Suprapubic skin (tissue), 4 donors: ENCODE results near the gene ARHGEF12. TPM values are rescaled to one million over a fixed set of nuclear protein-coding genes. Genes with fewer than 3 reads are reported as not detected.

Experiments
- DNase-seq, 2 donors: peaks; one replicate each; pipeline ENCODE4 v3.0.0-alpha.2; 2019; ENCODE audit warnings: low spot score in 2 of 2
- H3K27ac ChIP-seq: fragments of 200-600 bp; sonication (generic); one replicate; pipeline ENCODE4 v1.5.1; 2019
- H3K27me3 ChIP-seq: fragments of 200-600 bp; sonication (generic); one replicate; pipeline ENCODE4 v1.5.1; 2019
- H3K36me3 ChIP-seq: fragments of 200-600 bp; sonication (generic); one replicate; pipeline ENCODE4 v1.5.1; 2019
- H3K4me1 ChIP-seq: fragments of 200-600 bp; sonication (generic); one replicate; pipeline ENCODE4 v1.5.1; 2019
- H3K4me3 ChIP-seq: fragments of 200-600 bp; sonication (generic); one replicate; pipeline ENCODE4 v1.5.1; 2019; ENCODE audit warnings: mild to moderate bottlenecking
- H3K9me3 ChIP-seq: fragments of 200-600 bp; sonication (generic); one replicate; pipeline ENCODE4 v1.5.1; 2019
- EP300 ChIP-seq: sonication (generic); formaldehyde crosslinking; IDR thresholded peaks from one replicate; pipeline ENCODE4 v1.6.1; 2017; ENCODE audit warnings: antibody characterized with exemption
- POLR2A ChIP-seq, 2 donors: fragments of 450-650 bp; IDR thresholded peaks; one replicate each; pipeline ENCODE4 v1.6.1; 2017; ENCODE audit warnings: antibody characterized with exemption in 2 of 2, mild to moderate bottlenecking in 2 of 2, moderate library complexity in 2 of 2
- POLR2AphosphoS5 ChIP-seq, 3 donors: sonication (generic); formaldehyde crosslinking; IDR thresholded peaks; one replicate each; pipeline ENCODE4 v1.6.1; 2017; ENCODE audit warnings: antibody characterized with exemption in 3 of 3
- WGBS: methylation state at CpG from one replicate; pipeline ENCODE4 v1.1.5; 2018; 5-methylcytosine and 5-hydroxymethylcytosine counted together
- total RNA-seq, 4 donors: library from RNA; depleted of rRNA; stranded (reverse); fragments of >200 nt; gene quantifications; one replicate each; pipeline ENCODE4 v1.1.0, GENCODE V29; 2016
- TF ChIP-seq, protein P1 (sequence below), 2 donors: fragments of 200-600 bp in 1 of 2; fragments of 450-650 bp in 1 of 2; sonication (generic) in 1 of 2; IDR thresholded peaks; one replicate each; pipeline ENCODE4 v1.5.1; 2016 to 2019; ENCODE audit warnings: antibody characterized with exemption in 2 of 2, mild to moderate bottlenecking in 1 of 2, moderate library complexity in 1 of 2

ARHGEF12 gene
- total RNA-seq, 4 donors from 2014 or later = 107 to 222 (median 138) TPM

DNA sequence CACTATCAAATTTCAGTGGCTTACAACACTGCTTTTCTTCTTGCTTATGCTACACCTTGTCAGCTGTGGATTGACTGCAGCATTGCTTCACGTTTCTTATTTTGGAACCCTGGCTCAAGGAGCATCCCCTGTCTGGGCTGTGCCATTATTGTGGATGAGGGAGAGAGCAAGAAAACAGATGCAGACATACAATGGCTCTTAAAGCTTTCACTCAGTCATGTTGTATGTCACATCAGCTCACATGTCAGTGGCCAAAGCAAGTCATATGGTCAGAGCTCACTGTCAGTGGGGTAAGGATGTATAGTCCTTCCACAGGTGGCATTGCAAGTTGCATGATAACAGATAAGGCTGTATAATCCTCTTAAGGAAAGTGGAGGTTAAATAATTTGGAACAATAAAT lies 10.0 kb downstream of the ARHGEF12 start:
- Histone ChIP-seq H3K27ac (no peak overlapping the region), H3K36me3 (no peaks in the 10 kb centered on the region), H3K4me1 (peaks cover 74% of the 10 kb centered on the region), H3K9me3 (no peaks in the 10 kb centered on the region), H3K27me3 (no peaks in the 10 kb centered on the region), H3K4me3 (no peak overlapping the region)
- no peak for DNase-seq
- TF ChIP-seq POLR2AphosphoS5 (IDR thresholded peaks at IDR 0.05) (no peak), EP300 (no peak), POLR2A (IDR thresholded peaks at IDR 0.05) (no peak)
- TF ChIP-seq, protein P1, sequence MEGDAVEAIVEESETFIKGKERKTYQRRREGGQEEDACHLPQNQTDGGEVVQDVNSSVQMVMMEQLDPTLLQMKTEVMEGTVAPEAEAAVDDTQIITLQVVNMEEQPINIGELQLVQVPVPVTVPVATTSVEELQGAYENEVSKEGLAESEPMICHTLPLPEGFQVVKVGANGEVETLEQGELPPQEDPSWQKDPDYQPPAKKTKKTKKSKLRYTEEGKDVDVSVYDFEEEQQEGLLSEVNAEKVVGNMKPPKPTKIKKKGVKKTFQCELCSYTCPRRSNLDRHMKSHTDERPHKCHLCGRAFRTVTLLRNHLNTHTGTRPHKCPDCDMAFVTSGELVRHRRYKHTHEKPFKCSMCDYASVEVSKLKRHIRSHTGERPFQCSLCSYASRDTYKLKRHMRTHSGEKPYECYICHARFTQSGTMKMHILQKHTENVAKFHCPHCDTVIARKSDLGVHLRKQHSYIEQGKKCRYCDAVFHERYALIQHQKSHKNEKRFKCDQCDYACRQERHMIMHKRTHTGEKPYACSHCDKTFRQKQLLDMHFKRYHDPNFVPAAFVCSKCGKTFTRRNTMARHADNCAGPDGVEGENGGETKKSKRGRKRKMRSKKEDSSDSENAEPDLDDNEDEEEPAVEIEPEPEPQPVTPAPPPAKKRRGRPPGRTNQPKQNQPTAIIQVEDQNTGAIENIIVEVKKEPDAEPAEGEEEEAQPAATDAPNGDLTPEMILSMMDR (IDR thresholded peaks at IDR 0.05) = no peak
- 36% methylated on average over 1 of the region's 1 CpG for WGBS

DNA sequence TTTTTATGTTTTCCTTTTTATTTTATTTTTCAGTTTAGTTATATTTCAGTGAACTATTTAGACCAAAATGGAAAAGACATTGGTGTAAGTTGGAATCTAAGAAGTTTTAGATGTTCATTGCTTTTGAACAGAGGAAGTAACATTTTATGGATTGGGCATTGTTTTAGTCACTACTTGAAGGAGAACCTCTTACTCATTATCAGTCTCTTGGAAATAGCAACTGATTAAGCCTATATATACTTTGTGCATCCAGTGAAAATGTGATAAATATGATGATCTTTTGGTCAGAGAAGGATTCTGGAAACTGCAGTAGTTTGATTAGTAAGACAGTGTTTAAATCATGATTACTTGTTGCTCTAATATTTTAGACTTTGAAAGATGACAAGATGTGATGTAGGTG lies 14.4 kb downstream of the ARHGEF12 start:
- Histone ChIP-seq H3K27me3 (no peaks in the 10 kb centered on the region), H3K9me3 (no peaks in the 10 kb centered on the region), H3K27ac (no peak overlapping the region), H3K4me3 (no peak overlapping the region), H3K36me3 (no peaks in the 10 kb centered on the region), H3K4me1 (peaks cover 65% of the 10 kb centered on the region)
- no peak for TF ChIP-seq EP300
- no peak for TF ChIP-seq POLR2AphosphoS5 (IDR thresholded peaks at IDR 0.05)
- TF ChIP-seq, protein P1 (IDR thresholded peaks at IDR 0.05) = no peak
- TF ChIP-seq POLR2A (IDR thresholded peaks at IDR 0.05) = no peak
- no peak for DNase-seq

DNA sequence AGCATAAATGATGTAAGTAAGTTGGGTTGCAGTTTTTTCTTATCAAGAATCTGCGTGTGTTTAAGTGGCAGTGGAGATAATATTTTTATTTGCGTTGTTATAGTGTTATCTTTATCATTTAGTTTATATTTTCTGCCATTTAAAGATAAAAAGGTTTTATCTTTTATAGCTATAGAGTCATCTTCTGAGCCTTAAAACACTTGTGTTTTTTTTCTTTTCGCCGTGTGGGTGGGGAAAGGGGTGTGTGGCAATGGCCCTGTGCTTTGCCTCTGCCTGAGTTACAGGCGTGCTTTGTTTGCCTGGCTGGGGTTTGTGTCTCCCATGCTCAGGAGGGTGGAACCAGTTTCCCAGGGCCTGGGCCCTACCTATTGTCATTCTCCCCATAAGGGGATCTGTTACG lies 16.2 kb downstream of the ARHGEF12 start:
- H3K4me3 ChIP-seq = no peak overlapping the region
- no peak for DNase-seq
- no peaks in the 10 kb centered on the region for H3K27me3 ChIP-seq
- H3K27ac ChIP-seq = no peak overlapping the region
- TF ChIP-seq EP300 (no peak), POLR2A (IDR thresholded peaks at IDR 0.05) (no peak), POLR2AphosphoS5 (IDR thresholded peaks at IDR 0.05) (no peak)
- TF ChIP-seq, protein P1 (IDR thresholded peaks at IDR 0.05) = no peak
- 71% methylated on average over 6 of the region's 6 CpGs for whole genome bisulfite sequencing
- H3K36me3 ChIP-seq = no peaks in the 10 kb centered on the region
- H3K9me3 ChIP-seq = no peaks in the 10 kb centered on the region
- H3K4me1 ChIP-seq = peaks cover 50% of the 10 kb centered on the region

DNA sequence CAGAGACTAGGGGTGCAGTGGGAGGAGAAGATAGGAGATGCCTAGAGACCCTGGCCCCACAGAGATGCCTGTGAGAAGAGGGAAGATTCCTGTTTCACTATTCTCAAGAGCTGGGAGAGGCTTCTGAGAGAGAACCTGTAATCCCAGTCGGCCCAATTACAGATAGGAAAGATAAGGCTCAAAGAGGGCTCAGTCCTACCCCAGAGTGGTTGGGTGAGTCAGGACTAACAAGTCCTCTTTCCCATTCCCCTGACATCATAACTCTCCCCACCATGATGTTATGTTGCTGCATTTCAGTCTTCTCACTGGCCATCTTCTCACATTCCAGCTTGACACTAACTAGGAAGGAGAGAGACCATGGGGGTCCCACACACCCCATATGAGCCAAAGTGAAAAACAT lies 17.9 kb downstream of the ARHGEF12 start:
- 29% methylated on average over 1 of the region's 1 CpG for whole genome bisulfite sequencing
- DNase-seq = no peak
- Histone ChIP-seq H3K4me1 (peaks cover 36% of the 10 kb centered on the region), H3K36me3 (no peaks in the 10 kb centered on the region), H3K9me3 (no peaks in the 10 kb centered on the region), H3K27me3 (no peaks in the 10 kb centered on the region), H3K27ac (no peak overlapping the region), H3K4me3 (no peak overlapping the region)
- TF ChIP-seq, protein P1 (IDR thresholded peaks at IDR 0.05) = no peak

DNA sequence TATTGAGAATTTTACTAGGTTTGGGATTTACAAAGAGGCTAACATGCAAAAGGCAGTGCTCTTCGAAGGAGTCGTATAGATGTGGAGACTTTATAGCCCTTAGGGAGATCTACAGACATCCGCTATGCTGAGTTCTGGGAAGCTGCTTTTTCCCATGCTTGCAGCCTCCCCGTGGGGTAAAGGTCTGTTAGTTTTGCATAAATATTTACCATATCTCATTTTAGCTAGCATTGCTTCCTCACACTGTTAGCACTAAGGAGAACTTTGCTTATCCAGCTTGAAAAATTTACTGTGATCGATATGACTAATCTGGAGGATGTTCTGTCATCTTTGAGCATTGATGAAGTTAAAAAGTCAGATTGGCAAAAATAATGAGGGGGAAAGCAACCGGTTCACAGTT lies 18.6 kb downstream of the ARHGEF12 start:
- Histone ChIP-seq H3K4me1 (peaks cover 36% of the 10 kb centered on the region), H3K36me3 (no peaks in the 10 kb centered on the region), H3K9me3 (no peaks in the 10 kb centered on the region), H3K27me3 (no peaks in the 10 kb centered on the region), H3K27ac (no peak overlapping the region), H3K4me3 (no peak overlapping the region)
- 56% methylated on average over 6 of the region's 6 CpGs for WGBS
- DNase-seq = no peak
- no peak for TF ChIP-seq POLR2AphosphoS5 (IDR thresholded peaks at IDR 0.05)
- no peak for TF ChIP-seq EP300
- no peak for TF ChIP-seq POLR2A (IDR thresholded peaks at IDR 0.05)
- TF ChIP-seq, protein P1 (IDR thresholded peaks at IDR 0.05) = no peak
